IPS-20b (cell line): Measurements from ENCODE around the gene NPLOC4.

Source experiments
- H3K27ac ChIP-seq: one replicate; pipeline ENCODE4 v1.5.1; 2013; ENCODE audit warnings: low read length
- H3K27me3 ChIP-seq: 2 replicates; pipeline ENCODE4 v1.6.1; 2013; ENCODE audit warnings: mild to moderate bottlenecking, low read length, inconsistent platforms; ENCODE audit not compliant: insufficient read depth
- H3K36me3 ChIP-seq: 2 replicates; pipeline ENCODE4 v1.6.1; 2013; ENCODE audit warnings: low read depth, mild to moderate bottlenecking, inconsistent platforms, low read length, moderate library complexity; ENCODE audit not compliant: insufficient read depth
- H3K4me1 ChIP-seq: 2 replicates; pipeline ENCODE4 v1.6.1; 2013; ENCODE audit warnings: mild to moderate bottlenecking, control low read depth, inconsistent platforms, low read length, moderate library complexity; ENCODE audit not compliant: insufficient read depth
- H3K4me3 ChIP-seq: 2 replicates; pipeline ENCODE4 v1.5.1; 2013; ENCODE audit warnings: mild to moderate bottlenecking, low read length, inconsistent platforms
- H3K9ac ChIP-seq: 2 replicates; pipeline ENCODE4 v1.6.1; 2013; ENCODE audit warnings: low read depth, mild to moderate bottlenecking, inconsistent platforms, low read length, moderate library complexity
- H3K9me3 ChIP-seq: 2 replicates; pipeline ENCODE4 v1.6.1; 2013; ENCODE audit warnings: mild to moderate bottlenecking, low read depth, low read length, inconsistent platforms; ENCODE audit not compliant: insufficient read depth

NPLOC4 gene

GRCh38 chr17:81579298-81579697 is 57.6 kb downstream of the NPLOC4 start:
- Histone ChIP-seq H3K27ac (no peak overlapping the region), H3K27me3 (no peaks in the 10 kb centered on the region), H3K9me3 (no peaks in the 10 kb centered on the region), H3K4me3 (no peak overlapping the region), H3K9ac (no peak overlapping the region), H3K4me1 (no peaks in the 10 kb centered on the region), H3K36me3 (peaks cover 65% of the 10 kb centered on the region)

- Histone ChIP-seq H3K9me3 (no peaks in the 10 kb centered on the region), H3K4me1 (no peaks in the 10 kb centered on the region), H3K27ac (no peak overlapping the region), H3K27me3 (no peaks in the 10 kb centered on the region), H3K36me3 (peaks cover 65% of the 10 kb centered on the region), H3K4me3 (no peak overlapping the region), H3K9ac (no peak overlapping the region)
These were observed 58.2 kb downstream of the NPLOC4 start for GRCh38 chr17:81578561-81579225.

GRCh38 chr17:81578038-81578441 is 58.9 kb downstream of the NPLOC4 start:
- Histone ChIP-seq H3K4me1 (no peaks in the 10 kb centered on the region), H3K4me3 (no peak overlapping the region), H3K36me3 (peaks cover 62% of the 10 kb centered on the region), H3K9ac (no peak overlapping the region), H3K27me3 (no peaks in the 10 kb centered on the region), H3K9me3 (no peaks in the 10 kb centered on the region), H3K27ac (no peak overlapping the region)

- peaks cover 62% of the 10 kb centered on the region for H3K36me3 ChIP-seq
- no peaks in the 10 kb centered on the region for H3K9me3 ChIP-seq
- no peak overlapping the region for H3K9ac ChIP-seq
- no peak overlapping the region for H3K4me3 ChIP-seq
- no peaks in the 10 kb centered on the region for H3K27me3 ChIP-seq
- no peaks in the 10 kb centered on the region for H3K4me1 ChIP-seq
- H3K27ac ChIP-seq, result no peak overlapping the region
These were observed 59.5 kb downstream of the NPLOC4 start for GRCh38 chr17:81577278-81578000.

GRCh38 chr17:81576621-81577277 is 60.2 kb downstream of the NPLOC4 start:
- no peaks in the 10 kb centered on the region for H3K9me3 ChIP-seq
- peaks cover 58% of the 10 kb centered on the region for H3K36me3 ChIP-seq
- H3K4me3 ChIP-seq, result no peak overlapping the region
- no peak overlapping the region for H3K9ac ChIP-seq
- H3K4me1 ChIP-seq, result no peaks in the 10 kb centered on the region
- no peak overlapping the region for H3K27ac ChIP-seq
- no peaks in the 10 kb centered on the region for H3K27me3 ChIP-seq

- no peaks in the 10 kb centered on the region for H3K4me1 ChIP-seq
- H3K9ac ChIP-seq, result no peak overlapping the region
- no peak overlapping the region for H3K4me3 ChIP-seq
- no peaks in the 10 kb centered on the region for H3K9me3 ChIP-seq
- peaks cover 64% of the 10 kb centered on the region for H3K36me3 ChIP-seq
- no peak overlapping the region for H3K27ac ChIP-seq
- no peaks in the 10 kb centered on the region for H3K27me3 ChIP-seq
These were observed 61.1 kb downstream of the NPLOC4 start for GRCh38 chr17:81575836-81576235.

- Histone ChIP-seq H3K36me3 (peaks cover 73% of the 10 kb centered on the region), H3K27ac (no peak overlapping the region), H3K4me3 (no peak overlapping the region), H3K4me1 (no peaks in the 10 kb centered on the region), H3K27me3 (no peaks in the 10 kb centered on the region), H3K9me3 (no peaks in the 10 kb centered on the region), H3K9ac (no peak overlapping the region)
These were observed 62.3 kb downstream of the NPLOC4 start for GRCh38 chr17:81574643-81574956.

GRCh38 chr17:81573794-81574642 is 62.9 kb downstream of the NPLOC4 start:
- Histone ChIP-seq H3K36me3 (peaks cover 78% of the 10 kb centered on the region), H3K27me3 (no peaks in the 10 kb centered on the region), H3K9ac (no peak overlapping the region), H3K4me1 (no peaks in the 10 kb centered on the region), H3K9me3 (no peaks in the 10 kb centered on the region), H3K27ac (no peak overlapping the region), H3K4me3 (no peak overlapping the region)

- H3K9me3 ChIP-seq, result no peaks in the 10 kb centered on the region
- no peaks in the 10 kb centered on the region for H3K27me3 ChIP-seq
- no peak overlapping the region for H3K4me3 ChIP-seq
- H3K36me3 ChIP-seq, result peaks cover 84% of the 10 kb centered on the region
- no peak overlapping the region for H3K9ac ChIP-seq
- no peak overlapping the region for H3K27ac ChIP-seq
- no peaks in the 10 kb centered on the region for H3K4me1 ChIP-seq
These were observed 64.2 kb downstream of the NPLOC4 start for GRCh38 chr17:81572563-81573168.

GRCh38 chr17:81570964-81571363 is 65.9 kb downstream of the NPLOC4 start:
- Histone ChIP-seq H3K27me3 (no peaks in the 10 kb centered on the region), H3K9ac (no peak overlapping the region), H3K9me3 (no peaks in the 10 kb centered on the region), H3K27ac (no peak overlapping the region), H3K4me3 (no peak overlapping the region), H3K4me1 (no peaks in the 10 kb centered on the region), H3K36me3 (peaks cover 86% of the 10 kb centered on the region)

- Histone ChIP-seq H3K36me3 (peaks cover 88% of the 10 kb centered on the region), H3K9me3 (no peaks in the 10 kb centered on the region), H3K4me3 (no peak overlapping the region), H3K27ac (no peak overlapping the region), H3K4me1 (no peaks in the 10 kb centered on the region), H3K27me3 (no peaks in the 10 kb centered on the region), H3K9ac (no peak overlapping the region)
These were observed 66.9 kb downstream of the NPLOC4 start for GRCh38 chr17:81569986-81570514.
